ENCODE measurements around the gene GIMD1.
"Not testable (repeated sequence)": the region's sequence is repeated elsewhere in the genome, so short reads cannot be mapped to it uniquely, and the experiment has no call there.

The GIMD1 gene

GRCh38 chr4:106323119-106323518 is 45.5 kb downstream of the GIMD1 start:
- DNase-seq, result no peak
- no peaks in the 10 kb centered on the region for H3K27me3 ChIP-seq (replicated peaks in 2 of 5; ENCODE audit: control insufficient read depth in 4 of 5, insufficient read depth in 5 of 5, low read length in 4 of 5)
- CTCF ChIA-PET, result no interaction called here
- POLR2A ChIA-PET, result no interaction called here
- H3K4me1 ChIP-seq (ENCODE audit: control extremely low read depth in 1 of 4, control insufficient read depth in 4 of 4, insufficient read depth in 4 of 4, low read length in 3 of 4), result peaks cover 0 to 5% (median under 1%) of the 10 kb centered on the region in 4 experiments
- no peaks in the 10 kb centered on the region for H3K9me3 ChIP-seq (ENCODE audit: control extremely low read depth in 1 of 5, control insufficient read depth in 4 of 5, insufficient read depth in 2 of 5, low read depth in 1 of 5, low read length in 4 of 5)
- H3K4me3 ChIP-seq (ENCODE audit: control insufficient read depth in 1 of 7, extremely low read depth in 1 of 7, insufficient read depth in 4 of 7, low read depth in 2 of 7, low read length in 6 of 7), result no peak overlapping the region
- peaks cover 6 to 33% (median 12%) of the 10 kb centered on the region in 4 experiments for H3K36me3 ChIP-seq (ENCODE audit: control insufficient read depth in 4 of 4, insufficient read depth in 4 of 4, low read length in 3 of 4)
- H3K27ac ChIP-seq (ENCODE audit: insufficient read depth in 1 of 2, low read depth in 1 of 2, low read length in 2 of 2, poor library complexity in 1 of 2, severe bottlenecking in 2 of 2), result no peak overlapping the region

GRCh38 chr4:106321814-106322213 is 46.8 kb downstream of the GIMD1 start:
- H3K36me3 ChIP-seq (ENCODE audit: control insufficient read depth in 4 of 4, insufficient read depth in 4 of 4, low read length in 3 of 4), result peaks cover 3 to 20% (median 5%) of the 10 kb centered on the region in 4 experiments
- DNase-seq; H3K27me3 ChIP-seq (replicated peaks in 2 of 5; ENCODE audit: control insufficient read depth in 4 of 5, insufficient read depth in 5 of 5, low read length in 4 of 5); POLR2A ChIA-PET; H3K9me3 ChIP-seq (ENCODE audit: control extremely low read depth in 1 of 5, control insufficient read depth in 4 of 5, insufficient read depth in 2 of 5, low read depth in 1 of 5, low read length in 4 of 5); H3K27ac ChIP-seq (ENCODE audit: insufficient read depth in 1 of 2, low read depth in 1 of 2, low read length in 2 of 2, poor library complexity in 1 of 2, severe bottlenecking in 2 of 2); CTCF ChIA-PET; H3K4me3 ChIP-seq (ENCODE audit: control insufficient read depth in 1 of 7, extremely low read depth in 1 of 7, insufficient read depth in 4 of 7, low read depth in 2 of 7, low read length in 6 of 7): not testable (repeated sequence)
- H3K4me1 ChIP-seq (ENCODE audit: control extremely low read depth in 1 of 4, control insufficient read depth in 4 of 4, insufficient read depth in 4 of 4, low read length in 3 of 4), result peaks cover 12 to 18% (median 12%) of the 10 kb centered on the region in 4 experiments
- 94% methylated on average over 4 of the region's 6 CpGs for WGBS (ENCODE audit: insufficient coverage)

- H3K4me3 ChIP-seq (ENCODE audit: control insufficient read depth in 1 of 7, extremely low read depth in 1 of 7, insufficient read depth in 4 of 7, low read depth in 2 of 7, low read length in 6 of 7); DNase-seq; H3K27ac ChIP-seq (ENCODE audit: insufficient read depth in 1 of 2, low read depth in 1 of 2, low read length in 2 of 2, poor library complexity in 1 of 2, severe bottlenecking in 2 of 2); POLR2A ChIA-PET; CTCF ChIA-PET; H3K9me3 ChIP-seq (ENCODE audit: control extremely low read depth in 1 of 5, control insufficient read depth in 4 of 5, insufficient read depth in 2 of 5, low read depth in 1 of 5, low read length in 4 of 5); H3K27me3 ChIP-seq (replicated peaks in 2 of 5; ENCODE audit: control insufficient read depth in 4 of 5, insufficient read depth in 5 of 5, low read length in 4 of 5): not testable (repeated sequence)
- H3K4me1 ChIP-seq (ENCODE audit: control extremely low read depth in 1 of 4, control insufficient read depth in 4 of 4, insufficient read depth in 4 of 4, low read length in 3 of 4), result peaks cover 12 to 21% (median 12%) of the 10 kb centered on the region in 4 experiments
- peaks cover 0 to 15% (median 5%) of the 10 kb centered on the region in 4 experiments for H3K36me3 ChIP-seq (ENCODE audit: control insufficient read depth in 4 of 4, insufficient read depth in 4 of 4, low read length in 3 of 4)
- 98% methylated on average over 31 of the region's 34 CpGs for WGBS (ENCODE audit: insufficient coverage)
Measured at GRCh38 chr4:106321168-106321567, 47.4 kb downstream of the GIMD1 start.

- no CpG with 5 or more reads among the region's 1 CpG for WGBS (ENCODE audit: insufficient coverage)
- CTCF ChIA-PET, result no interaction called here
Measured at GRCh38 chr4:106320235-106320634, 48.3 kb downstream of the GIMD1 start.

GRCh38 chr4:106318511-106318910 is 50.1 kb downstream of the GIMD1 start:
- ChIA-PET CTCF (no interaction called here), POLR2A (no interaction called here)
- no peak overlapping the region for H3K4me3 ChIP-seq (ENCODE audit: control insufficient read depth in 1 of 7, extremely low read depth in 1 of 7, insufficient read depth in 4 of 7, low read depth in 2 of 7, low read length in 6 of 7)
- peak overlapping the region in 1 of 2 experiments; percentile 29 for H3K27ac ChIP-seq (ENCODE audit: insufficient read depth in 1 of 2, low read depth in 1 of 2, low read length in 2 of 2, poor library complexity in 1 of 2, severe bottlenecking in 2 of 2)
- H3K27me3 ChIP-seq (replicated peaks in 2 of 5; ENCODE audit: control insufficient read depth in 4 of 5, insufficient read depth in 5 of 5, low read length in 4 of 5), result no peaks in the 10 kb centered on the region
- H3K9me3 ChIP-seq (ENCODE audit: control extremely low read depth in 1 of 5, control insufficient read depth in 4 of 5, insufficient read depth in 2 of 5, low read depth in 1 of 5, low read length in 4 of 5), result no peaks in the 10 kb centered on the region
- DNase-seq, result no peak
- H3K4me1 ChIP-seq (ENCODE audit: control extremely low read depth in 1 of 4, control insufficient read depth in 4 of 4, insufficient read depth in 4 of 4, low read length in 3 of 4), result peaks cover 17 to 33% (median 19%) of the 10 kb centered on the region in 4 experiments
- H3K36me3 ChIP-seq (ENCODE audit: control insufficient read depth in 4 of 4, insufficient read depth in 4 of 4, low read length in 3 of 4), result peaks cover 0 to 6% (median 3%) of the 10 kb centered on the region in 4 experiments

More at GRCh38 chr4:106320235-106320634, 48.3 kb downstream of the GIMD1 start:
- Histone ChIP-seq H3K27ac (ENCODE audit: insufficient read depth in 1 of 2, low read depth in 1 of 2, low read length in 2 of 2, poor library complexity in 1 of 2, severe bottlenecking in 2 of 2) (no peak overlapping the region), H3K4me3 (ENCODE audit: control insufficient read depth in 1 of 7, extremely low read depth in 1 of 7, insufficient read depth in 4 of 7, low read depth in 2 of 7, low read length in 6 of 7) (no peak overlapping the region), H3K36me3 (ENCODE audit: control insufficient read depth in 4 of 4, insufficient read depth in 4 of 4, low read length in 3 of 4) (peaks cover 0 to 8% (median 4%) of the 10 kb centered on the region in 4 experiments), H3K4me1 (ENCODE audit: control extremely low read depth in 1 of 4, control insufficient read depth in 4 of 4, insufficient read depth in 4 of 4, low read length in 3 of 4) (peaks cover 12 to 26% (median 13%) of the 10 kb centered on the region in 4 experiments), H3K9me3 (ENCODE audit: control extremely low read depth in 1 of 5, control insufficient read depth in 4 of 5, insufficient read depth in 2 of 5, low read depth in 1 of 5, low read length in 4 of 5) (no peaks in the 10 kb centered on the region), H3K27me3 (replicated peaks in 2 of 5; ENCODE audit: control insufficient read depth in 4 of 5, insufficient read depth in 5 of 5, low read length in 4 of 5) (no peaks in the 10 kb centered on the region)
- no peak for DNase-seq
- POLR2A ChIA-PET, result no interaction called here

- H3K36me3 ChIP-seq (ENCODE audit: control insufficient read depth in 4 of 4, insufficient read depth in 4 of 4, low read length in 3 of 4), result peaks cover 0 to 6% (median 3%) of the 10 kb centered on the region in 4 experiments
- H3K9me3 ChIP-seq (ENCODE audit: control extremely low read depth in 1 of 5, control insufficient read depth in 4 of 5, insufficient read depth in 2 of 5, low read depth in 1 of 5, low read length in 4 of 5), result no peaks in the 10 kb centered on the region
- H3K27me3 ChIP-seq (replicated peaks in 2 of 5; ENCODE audit: control insufficient read depth in 4 of 5, insufficient read depth in 5 of 5, low read length in 4 of 5), result no peaks in the 10 kb centered on the region
- ChIA-PET CTCF (no interaction called here), POLR2A (no interaction called here)
- no peak for DNase-seq
- peak overlapping the region in 1 of 2 experiments; percentile 100 for H3K27ac ChIP-seq (ENCODE audit: insufficient read depth in 1 of 2, low read depth in 1 of 2, low read length in 2 of 2, poor library complexity in 1 of 2, severe bottlenecking in 2 of 2)
- peak overlapping the region in 5 of 7 experiments; percentile 2 to 100 (median 98) for H3K4me3 ChIP-seq (ENCODE audit: control insufficient read depth in 1 of 7, extremely low read depth in 1 of 7, insufficient read depth in 4 of 7, low read depth in 2 of 7, low read length in 6 of 7)
- WGBS (ENCODE audit: insufficient coverage), result no CpG with 5 or more reads among the region's 1 CpG
- H3K4me1 ChIP-seq (ENCODE audit: control extremely low read depth in 1 of 4, control insufficient read depth in 4 of 4, insufficient read depth in 4 of 4, low read length in 3 of 4), result peaks cover 17 to 33% (median 19%) of the 10 kb centered on the region in 4 experiments
Measured at GRCh38 chr4:106317815-106318214, 50.8 kb downstream of the GIMD1 start.

GRCh38 chr4:106316773-106317409 is 51.7 kb downstream of the GIMD1 start:
- peaks cover 17 to 33% (median 19%) of the 10 kb centered on the region in 4 experiments for H3K4me1 ChIP-seq (ENCODE audit: control extremely low read depth in 1 of 4, control insufficient read depth in 4 of 4, insufficient read depth in 4 of 4, low read length in 3 of 4)
- H3K27ac ChIP-seq (ENCODE audit: insufficient read depth in 1 of 2, low read depth in 1 of 2, low read length in 2 of 2, poor library complexity in 1 of 2, severe bottlenecking in 2 of 2), result peak overlapping the region; percentile 100
- 11% methylated on average over 9 of the region's 13 CpGs for WGBS (ENCODE audit: insufficient coverage)
- H3K27me3 ChIP-seq (replicated peaks in 2 of 5; ENCODE audit: control insufficient read depth in 4 of 5, insufficient read depth in 5 of 5, low read length in 4 of 5), result no peaks in the 10 kb centered on the region
- H3K9me3 ChIP-seq (ENCODE audit: control extremely low read depth in 1 of 5, control insufficient read depth in 4 of 5, insufficient read depth in 2 of 5, low read depth in 1 of 5, low read length in 4 of 5), result no peaks in the 10 kb centered on the region
- DNase-seq, result no peak
- peaks cover 0 to 6% (median 3%) of the 10 kb centered on the region in 4 experiments for H3K36me3 ChIP-seq (ENCODE audit: control insufficient read depth in 4 of 4, insufficient read depth in 4 of 4, low read length in 3 of 4)
- ChIA-PET POLR2A (no interaction called here), CTCF (no interaction called here)
- H3K4me3 ChIP-seq (ENCODE audit: control insufficient read depth in 1 of 7, extremely low read depth in 1 of 7, insufficient read depth in 4 of 7, low read depth in 2 of 7, low read length in 6 of 7), result peak overlapping the region; percentile 89 to 100 (median 98)
